HCT116 (cell line): Measurements from ENCODE around the gene TGFBR3L. TPM values are rescaled to one million over a fixed set of nuclear protein-coding genes. Genes with fewer than 3 reads are reported as not detected.
"Not testable (repeated sequence)": the region's sequence is repeated elsewhere in the genome, so short reads cannot be mapped to it uniquely, and the experiment has no call there.

Experiments
- ATAC-seq: fragments of 200-7000 bp; cut with Tn5 transposase; 2 replicates; pipeline ENCODE4 v1.9.1; 2020; ENCODE audit warnings: mild to moderate bottlenecking, moderate library complexity
- BruUV-seq: library from RNA; stranded (reverse); fragments of 400-500 nt; replicated peaks from 2 replicates; lab custom pipeline; 2021; lab: Mats Ljungman, UMichigan
- CTCF ChIA-PET: fragments of 300-600 bp; sonication (Branson Sonifier 250); formaldehyde crosslinking; loops from one replicate; lab custom pipeline; 2021; ENCODE audit warnings: antibody characterized with exemption; lab: Charles Lee
- POLR2A ChIA-PET: fragments of 300-600, 350-600 bp; sonication (Branson Sonifier 250); formaldehyde crosslinking; loops from one replicate; lab custom pipeline; 2021; ENCODE audit warnings: antibody characterized with exemption; lab: Charles Lee
- RAD21 ChIA-PET, 2 experiments: fragments of 300-600 bp; sonication (Branson Sonifier 250); formaldehyde crosslinking; loops; one replicate each; lab custom pipeline; 2023; ENCODE audit warnings: low total read pairs in 2 of 2; ENCODE audit not compliant: uncharacterized antibody in 2 of 2, unreplicated experiment in 2 of 2, low non-redundant PET in 1 of 2; lab: Charles Lee
- DNase-seq: peaks from one replicate; pipeline ENCODE4 v3.0.0-alpha.2; 2010; ENCODE audit warnings: low read depth, low spot score
- H2AFZ ChIP-seq: fragments of 200-600 bp; shearing (Covaris generic), sonication (generic); 2 replicates; pipeline ENCODE4 v1.6.1; 2017; ENCODE audit warnings: low read depth, mixed run types, mixed read lengths, antibody characterized with exemption, low read length; ENCODE audit not compliant: poor library complexity, severe bottlenecking
- H3K27ac ChIP-seq: 2 replicates; pipeline ENCODE4 v1.5.1; 2012; ENCODE audit warnings: low read depth, low read length
- H3K27me3 ChIP-seq: fragments of 200-600 bp; sonication (generic); 2 replicates; pipeline ENCODE4 v1.6.1; 2016; ENCODE audit warnings: mixed run types, low read length, mixed read lengths; ENCODE audit not compliant: insufficient read depth
- H3K36me3 ChIP-seq, 2 experiments: fragments of 200-500 bp in 1 of 2; fragments of 200-600 bp in 1 of 2; sonication (Bioruptor generic) in 1 of 2; sonication (generic) in 1 of 2; 2 replicates each; pipeline versions ENCODE4 v1.5.1 to v1.6.1; 2014 to 2016; ENCODE audit warnings: low read length in 2 of 2, inconsistent platforms in 1 of 2, mixed read lengths in 1 of 2, mixed run types in 1 of 2; ENCODE audit not compliant: insufficient read depth in 2 of 2, control insufficient read depth in 1 of 2
- H3K4me1 ChIP-seq, 2 experiments: fragments of 200-600 bp in 1 of 2; sonication (generic) in 1 of 2; 2 replicates each; pipeline versions ENCODE4 v1.5.1 to v1.6.1; 2012 to 2017; ENCODE audit warnings: low read length in 2 of 2, inconsistent platforms in 1 of 2, mild to moderate bottlenecking in 1 of 2, mixed read lengths in 1 of 2, mixed run types in 1 of 2, moderate library complexity in 1 of 2; ENCODE audit not compliant: insufficient read depth in 2 of 2, control insufficient read depth in 1 of 2
- H3K4me2 ChIP-seq: fragments of 200-600 bp; sonication (generic); 2 replicates; pipeline ENCODE4 v1.6.1; 2017; ENCODE audit warnings: mixed run types, low read length, mixed read lengths
- H3K4me3 ChIP-seq, 2 experiments: fragments of 200-600 bp in 1 of 2; sonication (generic) in 1 of 2; replicated peaks in 1 of 2; 2 replicates each; pipeline ENCODE4 v1.5.1; 2011 to 2016; ENCODE audit warnings: low read length in 2 of 2, control low read depth in 1 of 2, low read depth in 1 of 2, mild to moderate bottlenecking in 1 of 2, mixed read lengths in 1 of 2, mixed run types in 1 of 2
- H3K79me2 ChIP-seq: fragments of 200-600 bp; sonication (generic); 2 replicates; pipeline ENCODE4 v1.6.1; 2017; ENCODE audit warnings: mild to moderate bottlenecking, mixed run types, low read length, moderate library complexity, mixed read lengths; ENCODE audit not compliant: insufficient read depth
- H3K9ac ChIP-seq: fragments of 200-600 bp; sonication (generic); 2 replicates; pipeline ENCODE4 v1.6.1; 2016; ENCODE audit warnings: low read length, mixed read lengths
- H3K9me2 ChIP-seq: fragments of 200-600 bp; sonication (generic), shearing (Covaris generic); 2 replicates; pipeline ENCODE4 v1.6.1; 2017; ENCODE audit warnings: mixed run types, mild to moderate bottlenecking, moderate library complexity; ENCODE audit not compliant: insufficient read depth
- H3K9me3 ChIP-seq, 2 experiments: fragments of 200-500 bp in 1 of 2; fragments of 200-600 bp in 1 of 2; sonication (Bioruptor generic) in 1 of 2; sonication (generic) in 1 of 2; 2 replicates each; pipeline ENCODE4 v1.6.1; 2014 to 2017; ENCODE audit warnings: low read length in 2 of 2, mixed read lengths in 2 of 2, inconsistent platforms in 1 of 2, low read depth in 1 of 2, mild to moderate bottlenecking in 1 of 2, mixed run types in 1 of 2, moderate library complexity in 1 of 2; ENCODE audit not compliant: control insufficient read depth in 1 of 2, insufficient read depth in 1 of 2
- H4K20me1 ChIP-seq: fragments of 200-600 bp; sonication (generic), shearing (Covaris generic); 2 replicates; pipeline ENCODE4 v1.6.1; 2017; ENCODE audit warnings: mixed run types, mild to moderate bottlenecking, moderate library complexity; ENCODE audit not compliant: insufficient read depth
- ATF3 ChIP-seq: IDR thresholded peaks from 2 replicates; pipeline ENCODE4 v1.6.1; 2012
- CEBPB ChIP-seq: IDR thresholded peaks from 2 replicates; pipeline ENCODE4 v1.6.1; 2012; ENCODE audit warnings: low read depth
- CTCF ChIP-seq, 3 experiments: fragments of 200-600 bp in 1 of 3; sonication (generic) in 1 of 3; IDR thresholded peaks in 2 of 3; conservative IDR thresholded peaks in 1 of 3; 2 replicates each; pipeline ENCODE4 v1.5.1; 2012 to 2017; ENCODE audit warnings: low read depth in 2 of 3, low read length in 2 of 3, antibody characterized with exemption in 1 of 3, borderline replicate concordance in 1 of 3, control low read depth in 1 of 3, mild to moderate bottlenecking in 1 of 3, mixed read lengths in 1 of 3, mixed run types in 1 of 3, moderate library complexity in 1 of 3; ENCODE audit not compliant: insufficient read depth in 1 of 3
- EGR1 ChIP-seq: IDR thresholded peaks from 2 replicates; pipeline ENCODE4 v1.6.1; 2012; ENCODE audit warnings: low read depth
- ELF1 ChIP-seq: IDR thresholded peaks from 2 replicates; pipeline ENCODE4 v1.6.1; 2012; ENCODE audit warnings: low read depth, borderline replicate concordance
- EZH2 ChIP-seq: fragments of 200-600 bp; sonication (generic); IDR thresholded peaks from 2 replicates; pipeline ENCODE4 v1.6.1; 2017; ENCODE audit warnings: antibody characterized with exemption, mixed run types
- EZH2phosphoT487 ChIP-seq: fragments of 200-600 bp; IDR thresholded peaks from 2 replicates; pipeline ENCODE4 v1.6.1; 2018; ENCODE audit warnings: antibody characterized with exemption, borderline replicate concordance
- FOSL1 ChIP-seq: IDR thresholded peaks from 2 replicates; pipeline ENCODE4 v1.6.1; 2012; ENCODE audit warnings: low read depth
- JUND ChIP-seq: IDR thresholded peaks from 2 replicates; pipeline ENCODE4 v1.6.1; 2012
- MAX ChIP-seq: IDR thresholded peaks from 2 replicates; pipeline ENCODE4 v1.6.1; 2012
- POLR2A ChIP-seq: IDR thresholded peaks from 2 replicates; pipeline ENCODE4 v1.7.0; 2011; ENCODE audit warnings: borderline replicate concordance; ENCODE audit not compliant: insufficient read depth, insufficient read length; ENCODE audit errors: extremely low read depth
- POLR2AphosphoS5 ChIP-seq: IDR thresholded peaks from 2 replicates; pipeline ENCODE4 v1.6.1; 2011; ENCODE audit warnings: mild to moderate bottlenecking, low read depth, low read length, moderate library complexity
- RAD21 ChIP-seq: IDR thresholded peaks from 2 replicates; pipeline ENCODE4 v1.6.1; 2012; ENCODE audit warnings: low read depth, mild to moderate bottlenecking
- SP1 ChIP-seq: IDR thresholded peaks from 2 replicates; pipeline ENCODE4 v1.6.1; 2012; ENCODE audit warnings: low read depth
- YY1 ChIP-seq: IDR thresholded peaks from 2 replicates; pipeline ENCODE4 v1.6.1; 2011; ENCODE audit warnings: low read length, low read depth, moderate library complexity, mild to moderate bottlenecking; ENCODE audit not compliant: insufficient replicate concordance; ENCODE audit errors: extremely low read depth
- ZBTB33 ChIP-seq: IDR thresholded peaks from 2 replicates; pipeline ENCODE4 v1.6.1; 2011; ENCODE audit warnings: mild to moderate bottlenecking, low read length, moderate library complexity; ENCODE audit not compliant: insufficient replicate concordance; ENCODE audit errors: extremely low read depth
- intact Hi-C: fragments of 100-400 bp; cut with micrococcal nuclease; formaldehyde crosslinking; loops from 2 replicates; pipeline ENCODE4 v1.10.0; 2022
- total RNA-seq: library from RNA; stranded (reverse); gene quantifications from one replicate; pipeline ENCODE4 v1.2.1, GENCODE V29; 2021; ENCODE audit not compliant: unreplicated experiment

The TGFBR3L gene
- total RNA-seq, 1 experiment from 2014 or later = 30.9 TPM

GRCh38 chr19:7961082-7961481, 46.5 kb downstream of the TGFBR3L start:
- H3K27ac ChIP-seq, H3K4me1 ChIP-seq, H4K20me1 ChIP-seq, H3K79me2 ChIP-seq, H3K9me2 ChIP-seq, BruUV-seq, H3K4me2 ChIP-seq, H2AFZ ChIP-seq, DNase-seq, POLR2A ChIA-PET, H3K9ac ChIP-seq, H3K27me3 ChIP-seq, H3K9me3 ChIP-seq, intact Hi-C loops, H3K4me3 ChIP-seq, RAD21 ChIA-PET, ATAC-seq: not testable (repeated sequence)
- peaks cover 26 to 36% of the 10 kb centered on the region in 2 experiments; a peak in 3 of 4 replicates for H3K36me3 ChIP-seq
- CTCF ChIA-PET = interaction anchor here (0.7 to 1.2 kb wide), 2 partner anchors 10 to 17 kb away, joined by 3 to 4 read pairs; no protein-coding TSS in a partner anchor

- Histone ChIP-seq H3K4me2 (no peak overlapping the region), H3K9me2 (no peaks in the 10 kb centered on the region), H3K9ac (no peak overlapping the region), H3K36me3 (peaks cover 34 to 46% of the 10 kb centered on the region in 2 experiments; a peak in 3 of 4 replicates), H3K4me1 (no peaks in the 10 kb centered on the region), H3K79me2 (0 out of 2 replicates have a peak, but pooled peaks cover 7% of the 10 kb centered on the region), H3K27me3 (no peaks in the 10 kb centered on the region), H3K9me3 (no peaks in the 10 kb centered on the region), H4K20me1 (0 out of 2 replicates have a peak, but pooled peaks cover 3% of the 10 kb centered on the region), H2AFZ (no peak overlapping the region), H3K4me3 (no peak overlapping the region), H3K27ac (no peak overlapping the region)
- DNase-seq (no peak), ATAC-seq (no peak)
- no TSS peak for BruUV-seq
- RAD21 ChIA-PET = no interaction called here
- intact Hi-C loops = no loop called here
- CTCF ChIA-PET = interaction anchor here (1.1 kb wide), 1 partner anchor 18 kb away, joined by 4 read pairs; no protein-coding TSS in a partner anchor
- POLR2A ChIA-PET = no interaction called here
- no peak for TF ChIP-seq EZH2
- TF ChIP-seq EGR1 = no peak
- no peak for TF ChIP-seq SP1
- TF ChIP-seq EZH2phosphoT487 = no peak
- TF ChIP-seq ATF3 = no peak
- TF ChIP-seq FOSL1 = no peak
- no peak for TF ChIP-seq YY1
- TF ChIP-seq CTCF (IDR thresholded peaks at IDR 0.05 in 2 of 3, conservative IDR thresholded peaks at IDR 0.05 in 1 of 3; ENCODE audit: borderline replicate concordance in 1 of 3, insufficient read depth in 1 of 3, low read depth in 2 of 3, low read length in 2 of 3) = no peak
- TF ChIP-seq ELF1 = no peak
- no peak for TF ChIP-seq POLR2A
- TF ChIP-seq MAX = no peak
- no peak for TF ChIP-seq CEBPB
- TF ChIP-seq ZBTB33 = no peak
- TF ChIP-seq JUND = no peak
- TF ChIP-seq POLR2AphosphoS5 = no peak
- TF ChIP-seq RAD21 = no peak
Measured at GRCh38 chr19:7961920-7962626, 47.4 kb downstream of the TGFBR3L start.
